ENCODE data around the gene DNAAF2. TPM values are rescaled to one million over a fixed set of nuclear protein-coding genes. Genes with fewer than 3 reads are reported as not detected.
"Not testable (repeated sequence)": the region's sequence is repeated elsewhere in the genome, so short reads cannot be mapped to it uniquely, and the experiment has no call there.

DNAAF2 gene
- total RNA-seq, 2 donors from 2014 or later: 6.8 to 8.3 TPM

GRCh38 chr14:49620182-49621113, 14.6 kb downstream of the DNAAF2 start, which contains the start of the genes MGAT2 and RPL36AL:
MGAT2 (plus strand) TSS chr14:49620799; CDS start chr14:49621269, 470 bp downstream.
RPL36AL (minus strand) TSS chr14:49620626; CDS start chr14:49619104, 1,522 bp downstream.
- Histone ChIP-seq H3K9me3 (no peaks in the 10 kb centered on the region), H3K9ac (ENCODE audit: low read depth in 2 of 2, low read length in 2 of 2) (peak within 1 kb of the TSS; percentile 89 to 99), H3K27me3 (no peaks in the 10 kb centered on the region), H3K36me3 (no peaks in the 10 kb centered on the region), H3K27ac (peak within 1 kb of the TSS; percentile 96), H3K4me3 (peak within 1 kb of the TSS; percentile 68), H3K4me1 (peaks cover 9% of the 10 kb centered on the region)
- intact Hi-C loops (cut with DNase I): loop anchor here (5.0 kb wide), 1 partner anchor 33 kb away; the partner anchor contains the start of gene RPS29
- DNase-seq: peak; percentile 99
- no peak for TF ChIP-seq CTCF (IDR thresholded peaks at IDR 0.05)

GRCh38 chr14:49619730-49620129, 15.3 kb downstream of the DNAAF2 start:
- Histone ChIP-seq H3K4me1 (peaks cover 9% of the 10 kb centered on the region), H3K9me3 (no peaks in the 10 kb centered on the region), H3K27me3 (no peaks in the 10 kb centered on the region), H3K9ac (ENCODE audit: low read depth in 2 of 2, low read length in 2 of 2) (peak overlapping the region; percentile 86 to 99), H3K4me3 (peak overlapping the region; percentile 68), H3K27ac (peak overlapping the region; percentile 96), H3K36me3 (no peaks in the 10 kb centered on the region)
- no peak for DNase-seq
- intact Hi-C loops (cut with DNase I): loop anchor here (5.0 kb wide), 1 partner anchor 32 kb away; the partner anchor contains the start of gene RPS29
- TF ChIP-seq CTCF (IDR thresholded peaks at IDR 0.05): no peak

GRCh38 chr14:49619273-49619672, 15.8 kb downstream of the DNAAF2 start:
- H3K27me3 ChIP-seq; H3K36me3 ChIP-seq; H3K4me1 ChIP-seq; intact Hi-C loops (cut with DNase I); DNase-seq; H3K9me3 ChIP-seq: not testable (repeated sequence)
- Histone ChIP-seq H3K9ac (ENCODE audit: low read depth in 2 of 2, low read length in 2 of 2) (peak overlapping the region in 1 of 2 donors; percentile 99), H3K4me3 (peak overlapping the region; percentile 68), H3K27ac (peak overlapping the region; percentile 96)

GRCh38 chr14:49617852-49618519, 17.1 kb downstream of the DNAAF2 start:
- no peak overlapping the region for H3K27ac ChIP-seq
- intact Hi-C loops (cut with DNase I): no loop called here
- DNase-seq: no peak
- H3K4me1 ChIP-seq: peaks cover 3% of the 10 kb centered on the region
- H3K4me3 ChIP-seq: no peak overlapping the region
- H3K36me3 ChIP-seq: no peaks in the 10 kb centered on the region
- no peak overlapping the region for H3K9ac ChIP-seq (ENCODE audit: low read depth in 2 of 2, low read length in 2 of 2)
- H3K9me3 ChIP-seq: no peaks in the 10 kb centered on the region
- no peaks in the 10 kb centered on the region for H3K27me3 ChIP-seq
- TF ChIP-seq CTCF (IDR thresholded peaks at IDR 0.05): no peak

GRCh38 chr14:49615776-49616175, 19.3 kb downstream of the DNAAF2 start:
- Histone ChIP-seq H3K4me3 (no peak overlapping the region), H3K4me1 (no peaks in the 10 kb centered on the region), H3K36me3 (no peaks in the 10 kb centered on the region), H3K9ac (ENCODE audit: low read depth in 2 of 2, low read length in 2 of 2) (no peak overlapping the region), H3K27ac (no peak overlapping the region), H3K27me3 (no peaks in the 10 kb centered on the region), H3K9me3 (no peaks in the 10 kb centered on the region)
- DNase-seq: no peak
- intact Hi-C loops (cut with DNase I): no loop called here
- no peak for TF ChIP-seq CTCF (IDR thresholded peaks at IDR 0.05)
